Fibroblast of the aortic adventitia (primary cell): ENCODE data around the gene PHACTR1. TPM values are rescaled to one million over a fixed set of nuclear protein-coding genes. Genes with fewer than 3 reads are reported as not detected.

Experiments used
- DNase-seq: peaks from one replicate; pipeline ENCODE4 v3.0.0-alpha.2; 2010; ENCODE audit warnings: low read depth
- H3K4me3 ChIP-seq: 2 replicates; pipeline ENCODE4 v1.5.1; 2011; ENCODE audit warnings: low read depth, mild to moderate bottlenecking, control low read depth, low read length, moderate library complexity
- CTCF ChIP-seq: IDR thresholded peaks from 2 replicates; pipeline ENCODE4 v1.5.1; 2011; ENCODE audit warnings: mild to moderate bottlenecking, low read length, control low read depth, inconsistent platforms; ENCODE audit not compliant: insufficient read depth
- total RNA-seq: library from RNA; depleted of rRNA; stranded (reverse); fragments of >200 nt; gene quantifications from 2 replicates; pipeline ENCODE4 v1.2.3, GENCODE V29; 2012; ENCODE audit warnings: low replicate concordance

PHACTR1 gene
- total RNA-seq, 1 donor = 0.99 TPM

GRCh38 chr6:13229205-13230085 lies 512.9 kb downstream of the PHACTR1 start:
- DNase-seq = no peak
- TF ChIP-seq CTCF = no peak
- no peak overlapping the region for H3K4me3 ChIP-seq

- H3K4me3 ChIP-seq = no peak overlapping the region
- no peak for DNase-seq
- TF ChIP-seq CTCF = no peak
Measured at GRCh38 chr6:13233106-13233505, 516.5 kb downstream of the PHACTR1 start.

GRCh38 chr6:13234130-13234529 lies 517.6 kb downstream of the PHACTR1 start:
- no peak for TF ChIP-seq CTCF
- DNase-seq = no peak
- H3K4me3 ChIP-seq = no peak overlapping the region

GRCh38 chr6:13235339-13235738 lies 518.8 kb downstream of the PHACTR1 start:
- H3K4me3 ChIP-seq = no peak overlapping the region
- TF ChIP-seq CTCF = no peak
- DNase-seq = no peak

- no peak for TF ChIP-seq CTCF
- H3K4me3 ChIP-seq = no peak overlapping the region
- DNase-seq = no peak
Measured at GRCh38 chr6:13237318-13237717, 520.8 kb downstream of the PHACTR1 start.

GRCh38 chr6:13238017-13238416 lies 521.5 kb downstream of the PHACTR1 start:
- no peak overlapping the region for H3K4me3 ChIP-seq
- no peak for TF ChIP-seq CTCF
- DNase-seq = no peak
